PC-9 (cell line): ENCODE results near the gene TMTC4. TPM values are rescaled to one million over a fixed set of nuclear protein-coding genes. Genes with fewer than 3 reads are reported as not detected.
"Not testable (repeated sequence)": the region's sequence is repeated elsewhere in the genome, so short reads cannot be mapped to it uniquely, and the experiment has no call there.

Experiments
- BruUV-seq: library from RNA; stranded (reverse); fragments of 400-500 nt; replicated peaks from 2 replicates; lab custom pipeline; 2021; lab: Mats Ljungman, UMichigan
- CTCF ChIA-PET: fragments of 300-600 bp; sonication (Branson Sonifier 250); formaldehyde crosslinking; loops from one replicate; lab custom pipeline; 2022; ENCODE audit warnings: antibody characterized with exemption; lab: Charles Lee
- POLR2A ChIA-PET: fragments of 300-600 bp; sonication (Branson Sonifier 250); formaldehyde crosslinking; loops from one replicate; lab custom pipeline; 2022; ENCODE audit warnings: antibody characterized with exemption; ENCODE audit not compliant: unreplicated experiment; lab: Charles Lee
- DNase-seq, 2 experiments: peaks; one replicate each; pipeline versions ENCODE4 v3.0.0 to v3.0.0-alpha.2; 2015 to 2022; ENCODE audit warnings: mixed read lengths in 1 of 2
- H2AFZ ChIP-seq: fragments of 200-600 bp; sonication (generic); 2 replicates; pipeline ENCODE4 v1.8.1; 2017; ENCODE audit warnings: antibody characterized with exemption
- H3F3A ChIP-seq: fragments of 200-600 bp; sonication (generic); 2 replicates; pipeline ENCODE4 v1.8.1; 2017; ENCODE audit warnings: antibody characterized with exemption, mild to moderate bottlenecking, low read depth; ENCODE audit not compliant: insufficient read depth
- H3K27ac ChIP-seq: fragments of 200-600 bp; sonication (generic); 2 replicates; pipeline ENCODE4 v1.6.1; 2016; ENCODE audit warnings: mixed run types
- H3K27me3 ChIP-seq: fragments of 200-600 bp; sonication (generic); 2 replicates; pipeline ENCODE4 v1.6.1; 2016; ENCODE audit warnings: low read depth, mixed run types; ENCODE audit not compliant: insufficient read depth
- H3K36me3 ChIP-seq: fragments of 200-600 bp; sonication (generic); 2 replicates; pipeline ENCODE4 v1.6.1; 2016; ENCODE audit warnings: low read depth, mixed run types
- H3K4me1 ChIP-seq: fragments of 200-600 bp; sonication (generic); replicated peaks from 2 replicates; pipeline ENCODE4 v1.6.1; 2016; ENCODE audit warnings: mixed run types; ENCODE audit not compliant: insufficient read depth
- H3K4me2 ChIP-seq: fragments of 200-600 bp; sonication (generic); 2 replicates; pipeline ENCODE4 v1.6.1; 2017; ENCODE audit warnings: mixed run types
- H3K4me3 ChIP-seq: fragments of 200-600 bp; sonication (generic); 2 replicates; pipeline ENCODE4 v1.6.1; 2016; ENCODE audit warnings: mixed run types
- H3K79me2 ChIP-seq: fragments of 200-600 bp; sonication (generic); 2 replicates; pipeline ENCODE4 v1.6.1; 2017; ENCODE audit warnings: low read depth, mixed run types
- H3K9me2 ChIP-seq: fragments of 200-600 bp; sonication (generic); 2 replicates; pipeline ENCODE4 v1.8.1; 2017; ENCODE audit warnings: mild to moderate bottlenecking; ENCODE audit not compliant: insufficient read depth
- H3K9me3 ChIP-seq: fragments of 200-600 bp; sonication (generic); 2 replicates; pipeline ENCODE4 v1.8.1; 2016; ENCODE audit warnings: low read depth; ENCODE audit not compliant: insufficient read depth
- H4K20me1 ChIP-seq: fragments of 200-600 bp; sonication (generic); 2 replicates; pipeline ENCODE4 v1.8.1; 2017; ENCODE audit not compliant: insufficient read depth
- CTCF ChIP-seq: fragments of 200-600 bp; sonication (generic); conservative IDR thresholded peaks from 2 replicates; pipeline ENCODE4 v1.6.1; 2017; ENCODE audit warnings: mixed run types, antibody characterized with exemption, mild to moderate bottlenecking, moderate library complexity
- EZH2 ChIP-seq: fragments of 200-600 bp; sonication (generic); IDR thresholded peaks from 2 replicates; pipeline ENCODE4 v1.8.0; 2017; ENCODE audit warnings: antibody characterized with exemption, low read depth
- intact Hi-C: fragments of 100-400 bp; cut with micrococcal nuclease; formaldehyde crosslinking; loops from one replicate; pipeline ENCODE4 v1.10.0; 2022; ENCODE audit not compliant: unreplicated experiment
- total RNA-seq: library from RNA; stranded (reverse); gene quantifications from 2 replicates; pipeline ENCODE4 v1.2.3, GENCODE V29; 2021

The TMTC4 gene
- total RNA-seq, 1 experiment from 2014 or later = 16.2 TPM

GRCh38 chr13:100625447-100625846 lies 49.1 kb downstream of the TMTC4 start:
- no peaks in the 10 kb centered on the region for H3K9me2 ChIP-seq
- POLR2A ChIA-PET = no interaction called here

GRCh38 chr13:100620792-100621191 lies 53.8 kb downstream of the TMTC4 start:
- Histone ChIP-seq H3K27ac (no peak overlapping the region), H3K36me3 (0 out of 2 replicates have a peak, but pooled peaks cover 6% of the 10 kb centered on the region), H3K9me2 (no peaks in the 10 kb centered on the region), H3K4me1 (no peaks in the 10 kb centered on the region), H3K4me3 (no peak overlapping the region), H3K79me2 (no peaks in the 10 kb centered on the region), H3F3A (no peaks in the 10 kb centered on the region), H2AFZ (no peak overlapping the region), H3K9me3 (0 out of 2 replicates have a peak, but pooled peaks cover 6% of the 10 kb centered on the region), H3K27me3 (no peaks in the 10 kb centered on the region), H4K20me1 (no peaks in the 10 kb centered on the region), H3K4me2 (no peak overlapping the region)
- no peak for DNase-seq
- intact Hi-C loops = no loop called here
- ChIA-PET CTCF (no interaction called here), POLR2A (no interaction called here)
- TF ChIP-seq EZH2 = no peak
- no peak for TF ChIP-seq CTCF
- no TSS peak for BruUV-seq

More at GRCh38 chr13:100625447-100625846, 49.1 kb downstream of the TMTC4 start:
- no peaks in the 10 kb centered on the region for H3K27me3 ChIP-seq
- H3K79me2 ChIP-seq = no peaks in the 10 kb centered on the region
- no peaks in the 10 kb centered on the region for H3K9me3 ChIP-seq
- 0 out of 2 replicates have a peak, but pooled peaks cover 6% of the 10 kb centered on the region for H3K36me3 ChIP-seq
- H3K27ac ChIP-seq = no peak overlapping the region
- no peak overlapping the region for H2AFZ ChIP-seq
- TF ChIP-seq CTCF (no peak), EZH2 (no peak)
- CTCF ChIA-PET = no interaction called here
- H3K4me1 ChIP-seq = no peaks in the 10 kb centered on the region
- BruUV-seq = no TSS peak
- intact Hi-C loops = no loop called here
- H3K4me2 ChIP-seq = no peak overlapping the region
- H3K4me3 ChIP-seq = no peak overlapping the region
- H4K20me1 ChIP-seq = no peaks in the 10 kb centered on the region
- DNase-seq = no peak
- no peaks in the 10 kb centered on the region for H3F3A ChIP-seq

GRCh38 chr13:100619940-100620339 lies 54.7 kb downstream of the TMTC4 start:
- DNase-seq = no peak
- Histone ChIP-seq H3K79me2 (no peaks in the 10 kb centered on the region), H3K4me2 (no peak overlapping the region), H3K9me2 (no peaks in the 10 kb centered on the region), H3K4me1 (no peaks in the 10 kb centered on the region), H2AFZ (no peak overlapping the region), H3K4me3 (no peak overlapping the region), H3K27me3 (no peaks in the 10 kb centered on the region), H3K36me3 (0 out of 2 replicates have a peak, but pooled peaks cover 3% of the 10 kb centered on the region), H3K9me3 (0 out of 2 replicates have a peak, but pooled peaks cover 6% of the 10 kb centered on the region), H3K27ac (no peak overlapping the region), H4K20me1 (no peaks in the 10 kb centered on the region), H3F3A (no peaks in the 10 kb centered on the region)
- ChIA-PET POLR2A (no interaction called here), CTCF (no interaction called here)
- intact Hi-C loops = no loop called here
- TF ChIP-seq CTCF = no peak
- no peak for TF ChIP-seq EZH2
- BruUV-seq = no TSS peak

- H3K79me2 ChIP-seq, H3K27me3 ChIP-seq, H3K9me2 ChIP-seq, H3K27ac ChIP-seq, BruUV-seq, intact Hi-C loops, POLR2A ChIA-PET, H3K4me2 ChIP-seq, H3K4me3 ChIP-seq, CTCF ChIA-PET, H2AFZ ChIP-seq, DNase-seq, H3F3A ChIP-seq, H3K9me3 ChIP-seq, H3K36me3 ChIP-seq, H4K20me1 ChIP-seq, H3K4me1 ChIP-seq: not testable (repeated sequence)
These were observed 55.7 kb downstream of the TMTC4 start for GRCh38 chr13:100618897-100619296.
